CD14-positive monocyte (primary cell): ENCODE results near the gene SS18L1. TPM values are rescaled to one million over a fixed set of nuclear protein-coding genes. Genes with fewer than 3 reads are reported as not detected.
A peak's percentile ranks its signal among the peaks of the same experiment; 100 is the strongest.

ENCODE experiments used
- DNase-seq, 3 donors: peaks; one replicate each; pipeline ENCODE4 v3.0.0-alpha.2; 2011 to 2022
- H2AFZ ChIP-seq: 2 replicates; pipeline ENCODE4 v1.6.0; 2012; ENCODE audit warnings: mild to moderate bottlenecking, low read depth, low read length, inconsistent platforms; ENCODE audit not compliant: insufficient read depth, poor library complexity, severe bottlenecking
- H3K27ac ChIP-seq, 2 donors: 1 replicate in 1 of 2; 2 replicates in 1 of 2; pipeline ENCODE4 v1.5.1; 2012 to 2013; ENCODE audit warnings: low read length in 2 of 2, control low read depth in 1 of 2, inconsistent platforms in 1 of 2, low read depth in 1 of 2, mild to moderate bottlenecking in 1 of 2
- H3K27me3 ChIP-seq, 2 donors: one replicate each; pipeline versions ENCODE4 v1.6.0 to v1.6.1; 2011 to 2013; ENCODE audit warnings: low read length in 2 of 2; ENCODE audit not compliant: control insufficient read depth in 2 of 2, insufficient read depth in 2 of 2
- H3K36me3 ChIP-seq, 2 donors: replicated peaks in 1 of 2; 1 replicate in 1 of 2; 2 replicates in 1 of 2; pipeline versions ENCODE4 v1.5.1 to v1.6.1; 2012 to 2013; ENCODE audit warnings: low read length in 2 of 2, control low read depth in 1 of 2, inconsistent platforms in 1 of 2, mild to moderate bottlenecking in 1 of 2; ENCODE audit not compliant: insufficient read depth in 2 of 2, control insufficient read depth in 1 of 2
- H3K4me1 ChIP-seq, 2 donors: 1 replicate in 1 of 2; 2 replicates in 1 of 2; pipeline versions ENCODE4 v1.5.1 to v1.6.1; 2012 to 2013; ENCODE audit warnings: low read length in 2 of 2, control low read depth in 1 of 2, inconsistent platforms in 1 of 2, mild to moderate bottlenecking in 1 of 2, moderate library complexity in 1 of 2; ENCODE audit not compliant: insufficient read depth in 2 of 2, control insufficient read depth in 1 of 2
- H3K4me2 ChIP-seq: replicated peaks from 2 replicates; pipeline ENCODE3; 2012; ENCODE audit warnings: low read length, moderate library complexity, mild to moderate bottlenecking; ENCODE audit not compliant: poor library complexity, severe bottlenecking; ENCODE audit errors: extremely low read depth
- H3K4me3 ChIP-seq, 3 experiments: fragments of 200-600 bp in 1 of 3; sonication (generic) in 1 of 3; replicated peaks in 1 of 3; 1 replicate in 2 of 3; 2 replicates in 1 of 3; pipeline ENCODE4 v1.5.1; 2011 to 2013; ENCODE audit warnings: low read length in 3 of 3, mild to moderate bottlenecking in 3 of 3, control low read depth in 2 of 3, low read depth in 2 of 3, inconsistent platforms in 1 of 3, moderate library complexity in 1 of 3
- H3K79me2 ChIP-seq: 2 replicates; pipeline ENCODE4 v1.6.0; 2012; ENCODE audit warnings: mild to moderate bottlenecking, control low read depth, inconsistent platforms, low read length, moderate library complexity; ENCODE audit not compliant: insufficient read depth
- H3K9ac ChIP-seq: 2 replicates; pipeline ENCODE4 v1.6.0; 2017; ENCODE audit warnings: low read length, mild to moderate bottlenecking; ENCODE audit not compliant: insufficient read depth, poor library complexity, severe bottlenecking
- H3K9me3 ChIP-seq, 2 donors: replicated peaks in 1 of 2; 1 replicate in 1 of 2; 2 replicates in 1 of 2; pipeline versions ENCODE4 v1.5.1 to v1.6.1; 2012 to 2013; ENCODE audit warnings: low read length in 2 of 2, control low read depth in 1 of 2; ENCODE audit not compliant: control insufficient read depth in 1 of 2, insufficient read depth in 1 of 2
- H4K20me1 ChIP-seq: 2 replicates; pipeline ENCODE4 v1.6.0; 2012; ENCODE audit warnings: mild to moderate bottlenecking, low read length, control low read depth, moderate library complexity; ENCODE audit not compliant: insufficient read depth
- H3K27ac Mint-ChIP-seq, 7 donors: one replicate each; pipeline ENCODE4 v1.8.0; 2020; ENCODE audit warnings: mild to moderate bottlenecking in 7 of 7, mixed read lengths in 7 of 7, moderate library complexity in 6 of 7, inconsistent platforms in 2 of 7
- H3K27me3 Mint-ChIP-seq, 3 donors: one replicate each; pipeline ENCODE4 v1.8.0; 2021 to 2022; ENCODE audit warnings: low read depth in 3 of 3, mild to moderate bottlenecking in 3 of 3, mixed read lengths in 3 of 3, moderate library complexity in 3 of 3, inconsistent platforms in 1 of 3
- H3K36me3 Mint-ChIP-seq, 2 donors: one replicate each; pipeline ENCODE4 v1.8.0; 2020; ENCODE audit warnings: mixed read lengths in 2 of 2, inconsistent platforms in 1 of 2, mild to moderate bottlenecking in 1 of 2
- H3K4me1 Mint-ChIP-seq: one replicate; pipeline ENCODE4 v1.8.0; 2020; ENCODE audit warnings: mild to moderate bottlenecking, mixed read lengths
- H3K4me3 Mint-ChIP-seq, 2 donors: one replicate each; pipeline ENCODE4 v1.8.0; 2020; ENCODE audit warnings: mild to moderate bottlenecking in 2 of 2, mixed read lengths in 2 of 2, moderate library complexity in 1 of 2
- H3K9me3 Mint-ChIP-seq, 7 donors: one replicate each; pipeline ENCODE4 v1.8.0; 2020 to 2022; ENCODE audit warnings: mixed read lengths in 7 of 7, mild to moderate bottlenecking in 6 of 7, moderate library complexity in 6 of 7, inconsistent platforms in 2 of 7
- WGBS: methylation state at CpG from one replicate; pipeline ENCODE4 v1.1.5; 2013; ENCODE audit warnings: missing lambda C conversion rate; ENCODE audit not compliant: insufficient coverage; 5-methylcytosine and 5-hydroxymethylcytosine counted together
- intact Hi-C, 2 donors: fragments of 100-400 bp; cut with micrococcal nuclease; formaldehyde crosslinking; loops; one replicate each; pipeline versions ENCODE4 v1.15.0 to v1.15.1; 2023
- polyA plus RNA-seq, 3 donors: library from polyadenylated mRNA; depleted of rRNA in 1 of 3; unstranded in 2 of 3; stranded (reverse) in 1 of 3; fragments of 300-500 nt in 2 of 3; fragments of >200 nt in 1 of 3; fragmentation: Illumina TruSeq in 2 of 3; gene quantifications; 1 replicate in 2 of 3; 2 replicates in 1 of 3; pipeline ENCODE4 v1.2.3, GENCODE V29; 2012 to 2021
- TF ChIP-seq, protein P1 (sequence below): fragments of 200-600 bp; IDR thresholded peaks from one replicate; pipeline ENCODE4 v1.8.0; 2022; ENCODE audit warnings: antibody characterized with exemption, mild to moderate bottlenecking

The SS18L1 gene
- polyA plus RNA-seq, 3 donors = 0.75 to 16.5 (median 1.1) TPM

- H3K4me1 Mint-ChIP-seq = no peaks in the 10 kb centered on the region
- peak overlapping the region in 1 of 2 donors; percentile 86 for H3K4me3 Mint-ChIP-seq
- H3K4me2 ChIP-seq = no peak overlapping the region
- no peak overlapping the region for H3K4me3 ChIP-seq
- no peak overlapping the region for H3K9ac ChIP-seq
- peaks cover 33 to 69% (median 61%) of the 10 kb centered on the region in 3 donors for H3K27me3 Mint-ChIP-seq
- H3K27ac Mint-ChIP-seq = no peak overlapping the region
- 5% methylated on average over 28 of the region's 46 CpGs for WGBS
- no peaks in the 10 kb centered on the region for H3K36me3 Mint-ChIP-seq
- no peaks in the 10 kb centered on the region for H3K4me1 ChIP-seq
- DNase-seq = no peak
- intact Hi-C loops = no loop called here
- H3K36me3 ChIP-seq = no peaks in the 10 kb centered on the region
- peaks cover 0 to 3% of the 10 kb centered on the region in 2 donors for H3K9me3 ChIP-seq
- H4K20me1 ChIP-seq = no peaks in the 10 kb centered on the region
- TF ChIP-seq, protein P1, sequence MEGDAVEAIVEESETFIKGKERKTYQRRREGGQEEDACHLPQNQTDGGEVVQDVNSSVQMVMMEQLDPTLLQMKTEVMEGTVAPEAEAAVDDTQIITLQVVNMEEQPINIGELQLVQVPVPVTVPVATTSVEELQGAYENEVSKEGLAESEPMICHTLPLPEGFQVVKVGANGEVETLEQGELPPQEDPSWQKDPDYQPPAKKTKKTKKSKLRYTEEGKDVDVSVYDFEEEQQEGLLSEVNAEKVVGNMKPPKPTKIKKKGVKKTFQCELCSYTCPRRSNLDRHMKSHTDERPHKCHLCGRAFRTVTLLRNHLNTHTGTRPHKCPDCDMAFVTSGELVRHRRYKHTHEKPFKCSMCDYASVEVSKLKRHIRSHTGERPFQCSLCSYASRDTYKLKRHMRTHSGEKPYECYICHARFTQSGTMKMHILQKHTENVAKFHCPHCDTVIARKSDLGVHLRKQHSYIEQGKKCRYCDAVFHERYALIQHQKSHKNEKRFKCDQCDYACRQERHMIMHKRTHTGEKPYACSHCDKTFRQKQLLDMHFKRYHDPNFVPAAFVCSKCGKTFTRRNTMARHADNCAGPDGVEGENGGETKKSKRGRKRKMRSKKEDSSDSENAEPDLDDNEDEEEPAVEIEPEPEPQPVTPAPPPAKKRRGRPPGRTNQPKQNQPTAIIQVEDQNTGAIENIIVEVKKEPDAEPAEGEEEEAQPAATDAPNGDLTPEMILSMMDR = no peak
- no peak overlapping the region for H2AFZ ChIP-seq
- H3K9me3 Mint-ChIP-seq = peaks cover 0 to 5% (median 1%) of the 10 kb centered on the region in 7 donors
- H3K27ac ChIP-seq = no peak overlapping the region
- H3K27me3 ChIP-seq = peaks cover 6 to 43% of the 10 kb centered on the region in 2 donors
- H3K79me2 ChIP-seq = no peaks in the 10 kb centered on the region
Measured at GRCh38 chr20:62220666-62221568, 77.3 kb downstream of the SS18L1 start.

DNA sequence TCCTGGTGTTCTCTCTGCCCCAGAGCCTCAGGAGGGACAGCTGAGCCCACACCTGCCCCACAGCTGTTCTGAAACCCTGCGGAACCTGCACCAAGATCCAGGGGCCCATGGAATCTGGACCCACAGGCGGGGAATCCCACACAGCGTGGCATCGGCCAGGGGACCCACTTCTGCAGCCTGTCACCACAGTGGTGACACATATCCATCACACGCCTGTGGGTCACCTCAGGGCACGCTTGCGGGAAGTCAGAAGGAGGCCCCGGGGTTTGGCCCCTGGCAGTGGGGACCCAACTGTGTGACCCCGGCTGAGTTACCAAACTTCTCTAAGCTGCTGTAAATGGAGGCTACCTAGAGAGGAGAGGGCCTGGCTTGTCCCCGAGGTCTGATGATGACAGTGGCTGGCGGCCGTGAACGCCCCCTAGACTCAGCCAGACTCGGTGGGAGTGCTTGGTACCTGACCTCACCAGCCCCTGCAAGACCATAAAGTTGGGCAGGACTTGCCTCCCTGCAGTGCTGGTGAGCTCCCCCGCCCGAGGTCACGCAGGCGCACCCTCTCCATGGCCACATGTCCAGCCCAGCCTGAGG is 78.8 kb downstream of the SS18L1 start:
- Histone ChIP-seq H3K27me3 (peaks cover 6 to 43% of the 10 kb centered on the region in 2 donors), H3K9ac (no peak overlapping the region), H3K27ac (no peak overlapping the region), H2AFZ (no peak overlapping the region), H3K4me2 (no peak overlapping the region), H3K4me1 (no peaks in the 10 kb centered on the region), H3K79me2 (no peaks in the 10 kb centered on the region), H3K4me3 (no peak overlapping the region), H3K9me3 (peaks cover 0 to 3% of the 10 kb centered on the region in 2 donors), H4K20me1 (no peaks in the 10 kb centered on the region), H3K36me3 (no peaks in the 10 kb centered on the region)
- H3K4me3 Mint-ChIP-seq = no peak overlapping the region
- H3K9me3 Mint-ChIP-seq = peaks cover 0 to 5% (median 1%) of the 10 kb centered on the region in 7 donors
- H3K27me3 Mint-ChIP-seq = peaks cover 33 to 69% (median 65%) of the 10 kb centered on the region in 3 donors
- TF ChIP-seq, protein P1 = no peak
- 89% methylated on average over 18 of the region's 18 CpGs for WGBS
- no peak for DNase-seq
- no peak overlapping the region for H3K27ac Mint-ChIP-seq
- H3K4me1 Mint-ChIP-seq = no peaks in the 10 kb centered on the region
- intact Hi-C loops = no loop called here
- no peaks in the 10 kb centered on the region for H3K36me3 Mint-ChIP-seq
